ENCODE results near the gene RAB8B.

- no peak for TF ChIP-seq POLR2AphosphoS5 (IDR thresholded peaks at IDR 0.05; ENCODE audit: low read depth, low read length)
- no peak for TF ChIP-seq REST (IDR thresholded peaks at IDR 0.05; ENCODE audit: insufficient read depth in 1 of 2, low read depth in 2 of 2, low read length in 2 of 2)
- TF ChIP-seq TAF1 (IDR thresholded peaks at IDR 0.05; ENCODE audit: borderline replicate concordance, insufficient read depth, low read length) = no peak
- TF ChIP-seq SIN3A (IDR thresholded peaks at IDR 0.05; ENCODE audit: borderline replicate concordance, insufficient read depth, low read length) = no peak
These were observed 44.4 kb downstream of the RAB8B start for GRCh38 chr15:63233667-63234423.
